WI38 (cell line): ENCODE data around the gene WIPI1.

Experiments used
- H3K4me3 ChIP-seq: 2 replicates; pipeline ENCODE4 v1.5.1; 2011; ENCODE audit warnings: low read depth, mild to moderate bottlenecking, control low read depth, low read length
- CTCF ChIP-seq: IDR thresholded peaks from 2 replicates; pipeline ENCODE4 v1.5.1; 2012; ENCODE audit warnings: low read depth, mild to moderate bottlenecking, control low read depth, low read length

WIPI1 gene

GRCh38 chr17:68491381-68492231 lies 34.3 kb upstream of the WIPI1 start:
- H3K4me3 ChIP-seq = no peak overlapping the region
- TF ChIP-seq CTCF = no peak

- no peak for TF ChIP-seq CTCF
- no peak overlapping the region for H3K4me3 ChIP-seq
Observed at GRCh38 chr17:68489919-68490318, 32.6 kb upstream of the WIPI1 start.

GRCh38 chr17:68484458-68484857 lies 27.2 kb upstream of the WIPI1 start:
- H3K4me3 ChIP-seq = no peak overlapping the region
- no peak for TF ChIP-seq CTCF

GRCh38 chr17:68482576-68483041 lies 25.3 kb upstream of the WIPI1 start:
- TF ChIP-seq CTCF = no peak
- H3K4me3 ChIP-seq = no peak overlapping the region

- no peak overlapping the region for H3K4me3 ChIP-seq
- no peak for TF ChIP-seq CTCF
Observed at GRCh38 chr17:68480885-68481284, 23.6 kb upstream of the WIPI1 start.

GRCh38 chr17:68470961-68471360 lies 13.7 kb upstream of the WIPI1 start:
- no peak for TF ChIP-seq CTCF
- H3K4me3 ChIP-seq = no peak overlapping the region

GRCh38 chr17:68468788-68469187 lies 11.5 kb upstream of the WIPI1 start:
- no peak overlapping the region for H3K4me3 ChIP-seq
- no peak for TF ChIP-seq CTCF
